ENCODE results near the gene ZNF385A.

The ZNF385A gene

DNA sequence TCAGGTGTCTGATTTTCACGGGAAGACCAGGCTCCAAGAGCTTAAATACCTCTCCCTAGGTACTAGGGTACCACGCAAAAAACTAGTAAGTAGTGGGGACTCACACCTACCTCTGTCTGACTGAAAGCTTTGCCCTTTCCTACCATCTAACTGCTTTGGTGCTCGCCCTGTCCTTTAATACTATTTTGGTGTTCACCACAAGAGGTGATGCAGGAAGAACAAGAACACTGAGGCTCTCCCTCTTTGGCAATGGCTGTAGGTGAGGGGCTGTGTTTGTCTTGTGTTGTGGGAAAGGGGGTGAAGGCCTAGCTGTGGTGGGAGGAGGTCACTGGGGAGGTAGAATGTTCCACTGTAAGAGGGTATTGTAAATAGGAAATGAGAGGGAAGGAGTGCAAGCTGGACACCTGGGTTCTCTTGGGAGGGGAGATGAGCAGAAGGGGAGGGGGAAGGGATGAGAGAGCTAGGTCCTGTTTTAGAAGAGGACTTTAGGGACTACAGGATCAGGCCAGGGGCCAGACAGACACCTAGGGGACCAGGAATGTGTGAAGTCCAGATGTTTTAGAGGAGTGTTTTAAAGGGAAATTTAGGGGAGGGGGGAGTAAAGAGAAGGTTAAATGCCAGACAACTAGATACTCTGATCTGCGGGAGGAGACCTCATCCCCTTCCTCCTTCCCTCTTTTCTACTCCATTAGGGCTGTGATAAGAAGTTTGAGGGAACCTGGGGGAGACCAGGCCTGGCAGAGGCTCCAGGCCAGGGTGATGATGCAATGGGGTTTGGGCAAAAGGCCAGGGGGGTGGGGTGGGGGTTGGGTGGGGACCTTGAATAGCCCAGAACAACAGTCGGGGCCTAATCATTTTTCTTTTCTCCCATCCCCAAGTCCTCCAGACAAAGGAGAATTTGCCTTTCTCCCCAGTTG lies 32.4 kb upstream of the ZNF385A start:
- no peak for DNase-seq (ENCODE audit: low read depth, low spot score)

DNA sequence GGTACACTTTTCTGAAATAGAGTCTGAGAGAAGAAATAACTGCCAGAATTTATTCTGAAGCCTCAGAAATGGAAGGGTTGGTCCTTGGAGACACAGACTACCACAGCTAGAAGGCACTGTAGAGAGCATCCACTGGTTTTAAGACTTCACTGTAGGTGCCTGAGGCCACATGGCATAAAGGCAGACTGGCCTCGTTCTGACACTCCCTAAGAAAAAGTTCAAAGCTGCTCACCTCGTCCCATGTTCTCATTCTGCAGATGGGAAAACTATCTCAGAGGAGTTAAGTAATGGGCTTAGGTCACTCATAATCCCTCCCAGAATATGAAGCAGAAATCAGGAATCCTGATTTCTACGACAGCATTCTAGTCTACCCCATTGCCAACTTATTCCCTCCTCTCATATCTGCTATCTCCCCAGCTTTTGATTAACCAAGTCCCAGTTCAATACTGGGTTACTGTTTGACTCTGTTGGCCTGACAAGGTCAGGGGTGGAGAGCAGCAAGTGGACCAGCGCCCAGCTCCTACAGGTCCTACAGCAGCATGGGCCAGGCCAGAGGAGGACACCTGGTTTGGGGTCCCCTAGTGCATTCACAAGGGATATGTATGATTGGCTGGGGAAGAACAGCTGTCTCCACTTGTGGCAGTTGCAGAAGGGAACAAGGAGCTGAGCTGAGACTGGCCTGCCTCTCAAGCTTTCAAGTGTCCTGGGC lies 30.8 kb upstream of the ZNF385A start:
- DNase-seq (ENCODE audit: low read depth, low spot score), result no peak

DNA sequence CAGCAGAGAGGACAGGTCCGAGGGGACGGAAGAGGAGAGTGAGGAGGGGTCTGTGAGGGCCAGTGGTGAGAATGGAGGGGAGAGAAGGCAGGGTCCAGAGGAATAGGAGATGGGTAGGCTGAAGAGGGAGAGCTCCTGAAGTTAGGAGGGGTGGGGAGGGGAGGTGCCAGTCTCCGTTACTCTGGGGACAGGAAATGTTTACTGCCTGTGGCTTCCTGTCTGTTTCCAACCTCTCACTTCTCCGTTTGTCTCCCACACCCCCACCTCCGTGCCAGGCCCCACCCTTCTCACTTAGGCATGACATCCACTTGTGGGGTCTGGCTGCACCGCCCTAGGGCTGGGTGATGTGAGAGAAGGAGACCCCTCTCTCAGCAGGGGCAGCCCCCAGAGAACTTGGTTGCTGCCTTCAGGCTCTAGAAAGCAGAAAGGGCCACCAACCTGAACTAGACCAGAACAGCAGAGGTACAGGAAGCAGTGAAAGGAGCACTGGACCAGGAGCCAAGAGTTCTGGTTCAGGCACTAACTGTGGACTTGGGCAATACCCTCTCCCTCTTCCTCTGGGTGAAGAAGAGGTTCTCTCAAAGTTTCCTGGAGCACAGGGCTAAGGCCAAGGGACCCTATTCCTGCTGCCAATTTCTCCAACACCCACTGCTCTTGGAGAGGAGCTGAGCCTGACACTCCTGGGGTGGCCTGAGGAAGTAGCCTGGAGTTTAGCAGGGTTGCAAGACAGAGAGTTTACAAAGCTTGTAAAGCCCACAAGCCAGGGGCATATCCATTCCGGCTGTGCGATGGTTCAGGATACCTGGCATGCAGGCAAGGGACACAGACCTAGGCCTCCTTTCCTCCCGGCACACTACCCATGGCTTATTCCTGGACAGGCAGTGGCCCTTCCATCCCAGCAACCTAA lies 29.0 kb upstream of the ZNF385A start:
- DNase-seq (ENCODE audit: low read depth, low spot score), result peak; percentile 52

DNA sequence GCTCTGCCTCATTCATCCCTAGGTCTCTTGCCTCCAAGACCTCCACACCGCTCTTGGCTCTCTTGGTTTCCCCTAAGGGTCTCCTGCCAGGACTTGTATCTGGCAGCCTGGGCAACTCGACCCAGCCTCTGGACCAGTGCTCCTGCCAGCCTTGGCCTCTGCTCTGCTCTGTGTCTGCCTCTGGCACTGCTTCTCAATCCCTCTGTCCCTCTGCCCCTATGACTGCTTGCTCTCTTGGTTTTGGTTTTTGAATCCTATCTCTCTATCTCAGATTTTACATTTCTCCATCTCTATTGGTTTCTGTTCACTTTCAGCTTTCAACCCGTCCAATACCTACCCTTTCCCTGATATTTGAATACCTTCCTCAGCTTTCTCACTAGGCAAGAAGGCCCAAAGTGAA lies 28.3 kb upstream of the ZNF385A start:
- DNase-seq (ENCODE audit: low read depth, low spot score), result no peak

DNA sequence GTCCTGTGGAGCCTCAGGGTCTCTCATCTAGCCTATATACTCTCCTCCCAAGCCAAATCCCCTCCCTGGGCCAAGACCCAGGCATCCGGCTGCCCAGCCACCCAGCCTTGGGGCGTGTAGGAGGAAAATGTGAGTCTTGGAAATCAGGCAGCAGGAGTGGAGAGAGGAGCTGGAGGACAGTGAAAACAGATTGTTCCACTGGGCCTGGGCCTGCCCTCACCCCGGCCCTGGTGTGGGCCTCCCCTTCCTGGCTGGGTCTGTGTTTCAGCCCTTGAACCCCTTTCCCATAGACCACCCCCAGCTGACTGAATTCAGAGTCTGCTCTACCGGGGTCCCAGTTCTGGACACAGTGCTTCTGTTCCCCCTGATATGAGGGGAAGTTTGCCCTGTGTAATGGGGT lies 27.8 kb upstream of the ZNF385A start:
- no peak for DNase-seq (ENCODE audit: low read depth, low spot score)

DNA sequence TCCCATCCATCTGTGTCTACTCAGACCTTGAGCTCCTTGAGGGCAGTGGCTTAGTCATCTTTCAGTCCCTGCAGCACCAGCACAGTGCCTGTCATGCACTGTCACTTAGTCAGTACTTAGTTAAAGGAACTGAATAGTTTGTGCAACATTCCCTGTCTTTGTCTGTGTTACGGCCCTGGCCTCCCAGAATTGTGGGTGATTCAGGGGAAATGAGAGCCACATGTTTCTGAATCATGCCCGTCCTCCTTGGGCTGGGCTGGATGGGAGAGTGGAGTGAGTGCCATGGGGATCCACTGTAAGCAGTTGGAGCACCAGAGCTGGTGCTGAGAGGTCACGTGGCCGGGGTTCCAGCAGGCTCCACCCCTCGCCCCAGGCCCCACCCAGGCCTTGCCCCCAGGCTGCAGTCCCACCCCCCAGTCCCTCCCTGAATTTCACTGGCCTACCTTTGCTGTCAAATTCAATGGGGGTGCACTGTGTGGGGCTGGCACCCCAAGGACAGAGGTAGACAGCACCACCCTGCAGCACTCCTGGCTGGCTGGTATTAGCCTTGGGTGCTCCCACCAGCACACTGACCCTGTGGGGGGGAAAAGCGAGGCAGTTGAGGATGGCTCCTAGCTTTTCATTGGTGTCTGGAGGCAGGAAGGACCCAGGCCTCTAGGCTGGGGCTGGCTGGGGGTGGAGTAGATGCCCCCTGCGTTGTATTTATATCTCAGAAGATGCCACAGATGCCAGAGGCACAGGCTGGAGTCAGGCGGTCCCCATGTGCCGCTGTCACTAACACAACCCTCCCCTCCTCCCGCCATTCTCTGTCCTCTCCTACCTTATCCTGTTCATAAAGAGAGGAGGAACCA lies 27.1 kb upstream of the ZNF385A start:
- no peak for DNase-seq (ENCODE audit: low read depth, low spot score)

DNA sequence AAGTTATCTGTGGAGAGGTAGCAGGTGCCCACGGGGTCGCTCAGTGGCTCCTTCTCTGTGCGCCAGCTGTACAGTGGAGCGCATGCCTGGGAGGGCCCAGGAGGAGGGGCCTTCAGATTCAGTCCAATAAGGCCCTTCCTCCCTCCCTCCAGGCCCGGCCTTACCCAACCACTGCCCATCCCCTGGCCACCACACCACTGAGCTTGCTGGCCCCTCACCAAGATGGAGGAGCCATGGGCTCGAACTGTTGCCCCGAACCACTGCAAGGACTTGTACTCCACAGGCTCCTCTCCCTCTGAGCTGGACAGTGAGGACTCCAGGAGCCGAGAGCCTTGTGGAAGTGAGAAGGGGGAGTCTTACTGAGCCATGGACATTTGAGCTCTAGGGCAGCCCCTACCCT lies 24.7 kb upstream of the ZNF385A start:
- no peak for DNase-seq (ENCODE audit: low read depth, low spot score)

DNA sequence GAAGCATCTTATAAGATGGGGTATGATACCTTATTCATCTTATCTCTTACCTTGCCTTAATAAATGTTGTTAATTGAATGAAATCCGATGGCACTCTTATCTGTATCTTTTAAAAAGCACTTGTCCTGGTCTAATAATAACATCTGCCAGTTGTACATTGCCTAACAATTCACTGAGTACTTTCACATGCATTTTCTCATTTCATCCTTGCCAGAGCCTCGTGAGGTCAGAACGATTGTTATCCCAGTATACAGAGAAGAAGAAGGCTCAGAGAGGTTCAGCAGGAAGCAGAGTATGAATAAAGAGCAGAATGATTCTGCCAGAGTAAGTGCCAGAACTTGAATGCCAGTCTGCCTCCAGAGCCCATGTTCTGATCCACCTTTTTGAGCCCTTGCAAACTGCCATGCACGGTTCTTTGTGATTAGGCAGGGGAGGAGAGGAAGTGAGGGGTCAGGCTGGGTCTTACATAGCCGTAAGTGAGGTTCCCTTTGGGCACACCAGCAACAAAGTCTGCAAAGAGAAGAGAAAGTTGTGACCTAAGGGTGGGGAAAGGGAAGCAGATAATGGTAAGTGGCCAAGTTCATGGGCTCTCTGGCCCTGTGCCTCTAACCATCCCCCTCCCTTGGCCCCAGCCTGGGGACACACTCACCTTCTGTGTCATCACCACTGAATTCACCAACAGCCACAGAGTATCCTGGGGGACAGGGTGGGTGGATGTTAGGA lies 22.8 kb upstream of the ZNF385A start:
- no peak for DNase-seq (ENCODE audit: low read depth, low spot score)

DNA sequence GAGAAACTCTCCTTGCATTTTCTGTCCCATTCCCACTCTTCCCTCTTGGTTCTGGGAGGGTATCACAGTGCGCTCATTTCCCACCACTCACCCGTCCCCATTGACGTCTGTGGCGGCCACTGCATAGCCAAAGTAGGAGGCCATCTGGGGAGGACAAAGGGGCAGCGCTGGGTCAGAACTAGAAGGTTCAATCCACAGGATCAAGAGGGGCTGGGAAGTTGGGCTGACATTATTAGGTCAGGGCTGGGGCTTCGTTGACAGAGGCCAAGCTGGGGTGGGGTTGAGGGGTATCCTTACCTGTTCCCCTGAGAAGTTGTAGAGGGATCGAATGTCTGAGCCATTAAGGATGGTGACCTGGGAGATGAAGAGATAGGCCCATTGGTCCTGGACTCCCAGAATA lies 21.0 kb upstream of the ZNF385A start:
- no peak for DNase-seq (ENCODE audit: low read depth, low spot score)

DNA sequence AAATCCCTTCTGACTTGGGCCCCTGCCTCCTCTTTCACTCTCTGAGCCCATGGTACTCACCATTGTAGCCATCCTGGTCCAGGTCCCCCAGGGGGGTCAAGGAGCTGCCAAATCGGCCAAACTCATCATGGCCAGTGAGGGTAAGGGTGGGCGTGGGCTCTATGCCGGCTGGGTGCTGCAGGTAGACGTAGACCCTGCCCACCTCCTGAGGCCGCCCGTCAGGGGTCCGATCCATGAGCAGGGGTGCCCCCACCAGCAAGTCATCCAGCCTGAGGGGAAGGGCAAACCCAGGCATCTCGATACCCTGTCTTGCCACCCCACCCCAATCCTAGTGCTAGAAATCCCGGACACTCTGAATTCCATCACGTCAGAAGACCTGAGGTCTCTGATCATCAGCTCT lies 20.6 kb upstream of the ZNF385A start:
- no peak for DNase-seq (ENCODE audit: low read depth, low spot score)

DNA sequence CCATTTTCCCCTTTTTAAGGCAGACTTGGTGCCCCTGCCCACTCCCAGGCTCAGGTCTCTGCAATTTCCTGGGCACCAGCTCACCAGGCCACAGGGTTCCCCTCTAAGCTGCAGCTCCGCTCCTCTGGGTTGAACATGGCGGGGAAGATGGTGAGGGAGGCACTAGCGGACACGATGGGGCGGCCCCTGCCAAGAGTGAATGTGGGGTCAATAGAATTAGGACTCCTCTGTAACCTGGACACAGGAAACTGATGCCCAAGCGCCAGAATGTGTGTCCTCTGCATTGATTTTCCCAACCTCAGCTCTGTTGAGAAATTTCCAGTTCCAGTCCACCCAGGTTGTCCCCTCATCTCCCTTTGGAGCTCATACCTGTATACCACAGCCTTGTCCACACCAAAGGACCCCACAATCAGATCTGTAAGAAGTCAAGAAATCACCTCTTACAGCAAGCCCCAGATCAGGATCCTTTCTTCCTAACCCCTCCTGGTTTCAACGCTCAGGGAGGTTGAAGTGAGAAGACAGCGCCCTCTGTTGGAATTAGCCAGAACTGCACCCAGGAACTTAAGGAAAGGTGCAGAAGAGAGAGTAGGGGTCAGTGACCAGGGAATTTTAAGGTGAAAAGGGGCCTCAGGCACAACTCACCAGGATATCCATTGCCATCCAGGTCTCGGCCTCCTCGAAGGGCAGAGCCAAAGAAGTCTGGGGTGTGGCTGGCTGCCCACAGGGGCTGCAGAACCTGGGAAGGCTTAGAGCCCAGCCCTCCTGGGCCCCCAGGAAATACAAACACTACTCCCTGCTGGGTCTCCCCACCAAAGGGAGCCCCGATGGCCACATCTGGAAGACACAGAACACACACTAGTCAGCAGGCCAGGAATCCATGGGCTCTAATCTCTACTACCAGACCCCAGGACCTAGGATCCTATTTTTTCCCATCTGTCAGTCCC lies 19.8 kb upstream of the ZNF385A start:
- peak; percentile 44 for DNase-seq (ENCODE audit: low read depth, low spot score)

DNA sequence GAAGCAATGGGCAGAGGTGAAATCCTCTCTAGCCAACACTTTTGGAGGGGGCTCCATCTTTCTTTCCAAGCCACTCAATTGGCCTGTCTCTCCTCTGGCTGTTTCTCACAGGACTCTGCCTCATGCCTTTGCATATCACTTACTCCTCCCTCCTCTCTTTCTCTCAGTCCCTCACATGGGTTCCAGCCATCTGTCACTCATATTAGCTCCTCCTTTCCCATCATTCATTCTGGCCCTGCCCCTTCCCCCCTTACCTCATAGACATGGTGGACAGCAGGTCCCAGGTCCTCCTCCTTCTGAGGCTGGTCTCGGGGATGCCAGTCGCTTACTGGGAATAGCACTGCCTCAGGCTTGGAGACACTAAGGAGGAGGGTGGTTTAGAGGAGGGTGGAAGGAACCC lies 16.6 kb upstream of the ZNF385A start:
- no peak for DNase-seq (ENCODE audit: low read depth, low spot score)

DNA sequence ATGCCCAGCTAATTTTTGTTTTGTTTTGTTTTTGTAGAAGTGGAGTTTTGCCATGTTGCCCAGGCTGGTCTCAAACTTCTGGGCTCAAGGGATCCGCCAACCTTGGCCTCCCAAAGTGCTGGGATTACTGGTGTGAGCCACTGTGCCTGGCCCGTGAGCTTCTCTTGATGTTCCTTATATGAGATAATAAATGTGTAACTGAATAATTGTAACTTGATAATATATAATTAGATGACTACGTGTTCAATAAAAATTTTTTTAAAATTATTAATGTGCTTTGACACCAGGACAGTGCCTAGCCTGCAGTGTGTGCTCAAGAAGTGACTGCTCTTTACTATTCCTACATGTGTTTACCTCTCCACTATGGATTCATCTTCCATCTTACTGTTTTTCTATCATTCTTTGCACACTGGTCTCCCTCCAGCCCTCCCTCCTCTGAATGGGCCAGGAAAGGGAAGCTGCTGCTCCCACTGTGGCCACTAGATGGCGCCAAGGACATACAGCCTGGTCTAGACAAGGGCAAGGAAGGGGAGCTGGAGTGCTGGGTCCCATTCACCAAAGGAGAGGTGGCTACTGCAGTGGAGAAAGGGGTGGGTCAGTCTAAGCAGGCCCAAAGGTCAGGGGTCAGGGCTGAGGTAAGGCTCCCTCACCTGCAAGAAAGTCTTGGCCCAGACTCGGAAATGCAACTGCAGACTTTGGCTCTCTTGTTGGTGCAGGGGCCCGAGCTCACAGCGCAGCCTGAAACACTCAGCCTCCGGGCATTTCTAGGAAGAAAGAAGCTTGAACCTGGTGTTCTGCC lies 14.7 kb upstream of the ZNF385A start:
- DNase-seq (ENCODE audit: low read depth, low spot score), result peak; percentile 82

DNA sequence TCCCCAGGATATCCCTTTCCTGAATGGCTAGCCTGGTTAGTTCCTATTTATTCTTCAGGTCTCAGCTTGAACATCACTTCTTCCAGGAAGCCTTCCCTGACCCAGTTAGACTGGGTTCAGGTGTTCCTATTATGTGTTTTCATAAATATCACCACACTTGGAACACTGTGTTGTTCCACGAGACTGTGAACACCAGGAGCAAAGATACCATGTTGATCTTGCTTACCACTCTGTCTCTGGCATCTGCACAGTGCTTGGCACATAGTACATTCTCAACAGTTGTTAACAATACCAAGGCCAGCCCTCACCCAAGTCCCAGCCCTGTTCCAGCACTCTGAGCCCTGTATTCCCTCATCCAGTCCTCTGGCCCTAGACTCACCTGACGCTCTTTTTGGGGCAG lies 13.7 kb upstream of the ZNF385A start:
- DNase-seq (ENCODE audit: low read depth, low spot score), result no peak

DNA sequence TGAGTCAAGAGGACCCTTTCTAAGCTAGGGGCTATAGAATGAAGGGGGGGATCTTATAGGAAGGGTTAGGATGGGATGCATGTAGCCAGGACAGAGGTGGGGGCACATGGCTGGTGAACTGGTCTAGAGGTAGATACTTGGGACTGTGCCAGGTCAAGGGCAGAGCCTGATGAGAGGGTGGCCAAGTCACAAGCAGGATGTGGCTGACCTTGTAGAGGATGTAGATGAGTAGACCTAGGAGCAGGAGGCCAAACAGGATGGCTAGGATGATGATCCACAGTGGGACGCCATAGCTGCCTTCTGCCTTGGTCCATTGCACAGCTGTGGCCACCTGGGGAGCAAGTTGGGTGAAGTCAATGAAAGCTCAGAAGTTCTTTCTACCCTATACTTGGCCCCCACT lies 12.6 kb upstream of the ZNF385A start:
- no peak for DNase-seq (ENCODE audit: low read depth, low spot score)

DNA sequence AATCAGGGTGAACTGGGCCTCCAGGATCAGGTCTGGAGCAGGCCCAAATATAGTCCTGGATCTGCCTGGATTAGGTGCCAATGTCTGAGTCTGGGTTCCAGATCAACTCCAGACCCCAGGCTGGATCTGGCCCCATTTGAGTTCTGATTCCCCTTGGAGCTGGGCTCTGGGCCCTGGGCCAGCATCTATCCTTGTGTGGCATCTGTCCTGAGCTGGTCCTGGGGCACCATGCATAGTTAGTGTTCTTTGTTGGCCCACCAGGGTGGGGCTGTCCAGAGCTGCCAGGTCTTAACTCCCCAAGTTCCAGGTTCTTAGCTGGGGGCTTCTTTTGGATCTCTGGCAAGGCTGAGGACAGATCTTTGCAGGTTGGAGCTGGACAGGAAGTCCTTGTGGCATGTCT lies 11.0 kb upstream of the ZNF385A start:
- DNase-seq (ENCODE audit: low read depth, low spot score), result no peak

DNA sequence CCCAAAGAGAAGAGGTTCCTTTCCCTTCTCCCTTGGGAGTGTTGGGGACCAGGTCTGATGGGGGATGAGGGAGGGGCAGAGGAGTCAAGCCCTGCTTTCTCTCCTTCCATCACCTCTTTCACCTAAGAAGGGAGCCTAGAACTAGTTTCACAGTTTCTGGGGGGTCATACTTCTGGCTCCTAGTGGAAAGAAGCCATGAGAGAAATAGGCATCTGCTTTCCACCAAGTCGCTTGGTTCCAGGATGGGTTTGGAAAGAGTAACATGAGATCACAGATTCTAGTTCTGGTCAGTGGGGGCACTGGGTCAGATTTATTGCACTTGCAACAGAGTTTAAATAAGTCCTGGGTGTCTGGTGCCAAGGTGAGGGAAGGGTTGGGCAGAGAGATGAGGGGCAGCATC lies 10.5 kb upstream of the ZNF385A start:
- DNase-seq (ENCODE audit: low read depth, low spot score), result no peak

DNA sequence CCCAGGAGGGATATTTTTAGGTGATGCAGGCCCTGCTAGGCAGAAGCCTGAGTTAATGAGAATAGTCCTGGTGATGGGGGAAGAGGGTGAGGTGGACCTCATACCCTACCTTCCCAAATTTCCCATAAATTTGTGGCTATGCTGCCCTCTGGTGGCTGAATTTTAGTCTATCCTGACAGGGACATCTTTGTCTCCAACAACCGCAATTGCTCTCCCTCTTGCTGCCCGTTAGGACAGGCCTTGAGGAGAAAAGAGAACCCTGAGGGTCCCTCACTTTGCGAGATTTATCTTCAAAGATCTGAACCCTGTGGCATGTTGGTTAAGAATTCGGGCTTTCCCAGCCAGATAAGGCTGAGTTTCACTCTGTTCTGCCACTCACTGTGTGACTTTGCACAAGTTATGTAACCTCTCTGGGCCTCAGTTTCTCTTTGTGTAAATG lies 9.8 kb upstream of the ZNF385A start:
- no peak for DNase-seq (ENCODE audit: low read depth, low spot score)
